Posterior cingulate gyrus (tissue), 11 donors: Measurements from ENCODE around the gene PDE7B.
"Not testable (repeated sequence)": the region's sequence is repeated elsewhere in the genome, so short reads cannot be mapped to it uniquely, and the experiment has no call there.

Experiments
- DNase-seq, 10 donors: peaks; one replicate each; pipeline versions ENCODE4 v3.0.0 to v3.0.0-alpha.2; 2020 to 2021; ENCODE audit warnings: mixed read lengths in 3 of 10
- intact Hi-C: fragments of 100-400 bp; cut with DNase I; formaldehyde crosslinking; loops from one replicate; pipeline ENCODE4 v1.15.1; 2023

The PDE7B gene

DNA sequence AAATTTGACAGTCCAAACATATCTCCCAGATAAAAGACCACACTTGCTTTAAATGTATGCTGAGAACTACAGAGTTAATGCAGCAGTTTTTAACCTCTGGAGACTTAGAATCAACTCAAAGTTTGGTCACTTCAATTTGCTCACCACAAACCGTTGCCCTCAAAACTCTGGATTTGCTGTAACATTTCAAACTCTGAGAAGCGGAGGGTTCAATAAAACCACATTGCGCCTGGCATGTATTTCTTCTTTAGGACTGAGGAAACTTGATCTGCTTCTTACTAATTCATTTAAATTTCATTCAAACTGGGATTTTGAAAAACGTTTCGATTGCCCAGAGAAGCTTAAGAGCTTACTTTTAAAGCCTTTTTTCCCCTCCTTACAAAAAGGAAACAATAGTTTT lies 282.8 kb downstream of the PDE7B start:
- DNase-seq = no peak

DNA sequence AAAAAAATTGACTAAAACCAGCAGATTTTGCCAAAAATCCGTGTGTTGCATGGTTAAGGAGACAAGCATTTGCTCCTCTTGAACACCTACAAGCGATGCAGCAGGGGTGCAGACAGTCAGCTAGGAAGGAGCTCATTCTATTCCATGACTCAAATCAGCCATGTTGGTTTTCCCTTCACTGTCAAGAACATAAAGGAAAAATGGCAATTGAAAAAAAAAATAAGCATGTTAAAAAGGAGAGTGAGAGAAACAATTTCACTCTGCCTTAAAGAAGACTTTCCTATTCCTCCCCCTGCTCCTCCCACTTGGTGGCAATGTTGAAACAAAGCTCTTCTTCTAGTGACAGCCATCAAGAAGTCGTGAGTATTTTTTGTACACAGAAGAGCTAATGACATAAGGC lies 283.2 kb downstream of the PDE7B start:
- intact Hi-C loops = no loop called here
- DNase-seq = no peak

More for the DNA sequence above, 282.8 kb downstream of the PDE7B start:
- intact Hi-C loops = no loop called here

DNA sequence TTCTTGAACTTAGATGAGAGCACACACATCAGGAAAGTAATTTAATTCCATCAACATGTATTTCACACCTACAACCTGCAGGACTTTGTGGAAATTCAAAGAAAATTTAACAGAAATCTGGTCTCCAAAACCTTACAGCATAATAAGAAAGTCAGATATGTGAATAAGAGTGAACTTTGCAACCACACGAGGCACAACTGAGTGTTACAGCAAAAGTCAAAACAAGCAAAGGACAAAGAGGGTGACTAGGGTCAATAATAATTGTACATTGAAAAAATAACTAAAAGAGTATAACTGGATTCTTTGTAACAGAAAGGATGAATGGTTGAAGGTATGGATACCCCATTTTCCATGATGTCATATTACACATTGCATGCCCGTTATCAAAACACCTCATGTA lies 284.8 kb downstream of the PDE7B start:
- intact Hi-C loops = no loop called here

GRCh38 chr6:136137008-136137692 lies 285.6 kb downstream of the PDE7B start:
- DNase-seq = no peak
- intact Hi-C loops = no loop called here

More for the DNA sequence above, 284.8 kb downstream of the PDE7B start:
- DNase-seq = no peak

GRCh38 chr6:136137739-136138402 lies 286.4 kb downstream of the PDE7B start:
- DNase-seq = no peak
- intact Hi-C loops = no loop called here

GRCh38 chr6:136139111-136139510 lies 287.6 kb downstream of the PDE7B start:
- DNase-seq, intact Hi-C loops: not testable (repeated sequence)

GRCh38 chr6:136144251-136145023 lies 292.9 kb downstream of the PDE7B start:
- intact Hi-C loops = no loop called here
- no peak for DNase-seq

DNA sequence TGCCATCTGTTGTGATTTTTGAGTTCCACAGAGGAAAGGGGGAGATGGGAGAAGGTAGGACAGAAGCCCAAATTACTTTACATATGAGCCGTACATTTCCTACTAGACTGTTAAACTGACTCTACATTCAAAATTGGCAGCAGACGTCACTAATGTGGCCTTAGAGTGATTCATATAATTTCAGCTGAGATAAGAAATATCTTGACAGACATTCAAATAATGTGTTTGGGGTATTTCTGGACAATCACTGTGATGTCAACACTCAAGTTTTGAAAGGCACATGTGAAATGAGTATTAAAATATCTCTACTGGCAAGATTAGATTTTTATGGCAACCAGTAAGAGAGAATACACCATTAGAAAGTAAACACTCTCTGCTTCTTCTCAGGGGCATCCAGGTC lies 294.6 kb downstream of the PDE7B start:
- intact Hi-C loops = no loop called here

DNA sequence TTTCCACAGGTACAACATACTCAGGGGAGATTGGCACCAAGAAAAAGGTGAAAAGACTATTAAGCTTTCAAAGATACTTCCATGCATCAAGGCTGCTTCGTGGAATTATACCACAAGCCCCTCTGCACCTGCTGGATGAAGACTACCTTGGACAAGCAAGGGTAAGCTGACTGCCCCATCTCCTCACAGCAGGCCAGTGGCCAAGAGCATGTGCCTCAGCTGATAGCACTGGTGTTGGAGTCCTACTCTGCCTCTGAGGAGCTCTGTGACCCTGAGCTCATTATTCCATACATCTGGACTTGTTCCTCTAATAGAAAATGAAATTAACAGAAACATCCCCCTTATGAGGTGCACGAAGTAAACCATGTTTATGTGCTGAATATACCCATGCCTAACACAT lies 295.8 kb downstream of the PDE7B start:
- DNase-seq = no peak
- intact Hi-C loops = no loop called here

More for the DNA sequence above, 294.6 kb downstream of the PDE7B start:
- no peak for DNase-seq

DNA sequence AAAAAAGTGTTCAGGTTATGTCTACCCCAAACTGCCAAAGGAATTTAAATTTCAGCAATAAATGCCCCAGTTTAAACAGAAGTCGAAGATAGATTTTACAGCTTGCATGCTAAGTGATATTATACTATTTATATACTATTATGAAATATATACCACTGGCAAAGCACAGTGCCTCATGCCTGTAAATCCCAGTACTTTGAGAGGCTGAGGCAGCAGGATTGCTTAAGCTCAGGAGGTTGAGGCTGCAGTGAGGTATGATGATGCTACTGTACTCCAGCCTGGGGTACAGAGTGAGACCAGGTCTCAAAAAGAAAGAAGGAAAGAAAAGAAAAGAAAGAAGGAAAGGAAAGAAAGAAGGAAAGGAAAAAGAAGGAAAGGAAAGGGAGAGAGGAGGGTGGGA lies 296.6 kb downstream of the PDE7B start:
- intact Hi-C loops = no loop called here
- no peak for DNase-seq

- intact Hi-C loops = no loop called here
- no peak for DNase-seq
Observed at GRCh38 chr6:136148523-136148922, 297.0 kb downstream of the PDE7B start.

DNA sequence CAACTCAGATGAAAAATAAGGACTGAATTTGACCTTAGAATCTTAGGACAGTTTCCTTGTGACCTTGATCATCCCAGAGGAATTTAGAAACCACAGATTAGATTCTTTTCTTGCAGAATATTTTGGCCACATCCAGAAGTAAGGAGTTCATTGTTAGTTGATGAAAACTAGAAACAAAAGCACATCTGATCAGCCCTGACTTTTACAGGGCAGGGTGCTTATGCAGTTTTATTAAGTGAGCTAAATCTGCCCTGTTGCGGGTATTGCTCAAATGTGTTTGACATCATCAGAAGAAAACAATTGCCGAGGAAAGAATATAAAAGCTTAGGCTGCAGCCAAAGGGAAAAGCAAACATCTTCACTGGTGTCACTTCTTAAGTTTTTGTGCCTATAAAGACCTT lies 297.8 kb downstream of the PDE7B start:
- intact Hi-C loops = no loop called here
- DNase-seq = no peak

GRCh38 chr6:136150961-136151360 lies 299.5 kb downstream of the PDE7B start:
- no peak for DNase-seq
- intact Hi-C loops = no loop called here

DNA sequence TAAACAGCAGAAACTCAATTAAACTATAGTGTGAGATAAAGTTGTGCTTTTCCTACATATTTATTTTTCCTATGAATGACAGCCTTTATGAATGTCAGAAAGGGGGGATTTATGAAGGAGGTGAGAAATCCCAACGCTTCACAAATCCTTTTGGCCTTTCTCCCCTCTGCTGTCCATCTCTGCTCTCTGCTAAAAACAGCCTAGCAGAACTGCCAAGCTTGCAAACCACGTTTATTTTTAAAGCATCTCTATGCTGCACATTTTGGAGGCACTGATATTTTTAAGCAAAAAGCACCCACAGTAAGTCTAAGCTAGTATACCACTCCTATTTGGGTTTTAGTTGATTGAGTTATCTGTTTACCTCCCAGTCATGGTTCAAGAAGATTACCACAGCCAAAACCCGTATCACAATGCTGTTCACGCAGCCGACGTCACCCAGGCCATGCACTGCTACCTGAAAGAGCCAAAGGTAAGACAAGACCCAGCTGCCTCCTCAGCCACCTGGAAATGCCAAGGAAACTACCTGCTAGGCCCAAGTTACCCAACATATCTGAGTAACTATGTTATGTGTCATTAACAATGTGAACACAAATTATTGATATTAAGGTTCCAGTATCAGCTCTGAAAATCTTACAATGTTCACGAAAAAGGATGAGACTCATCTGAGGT lies 302.3 kb downstream of the PDE7B start:
- DNase-seq = no peak
- intact Hi-C loops = no loop called here

DNA sequence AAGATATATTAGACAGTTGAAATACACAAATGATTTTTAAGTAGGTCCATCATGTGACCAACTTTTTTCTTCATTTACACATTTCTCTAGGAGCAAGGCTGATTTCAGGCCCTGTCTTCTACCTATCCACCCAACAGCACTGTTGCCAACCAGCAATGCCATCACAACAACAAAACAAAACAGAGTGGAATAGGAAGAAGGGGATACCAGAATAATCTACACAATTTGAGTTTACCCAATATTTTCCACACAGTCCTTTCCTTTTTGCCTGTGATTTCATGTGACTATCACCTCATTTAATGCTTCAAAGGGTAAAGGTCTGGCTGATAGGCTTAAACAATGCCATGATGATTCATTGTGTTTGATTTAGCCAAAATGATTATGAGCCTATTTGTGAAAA lies 303.7 kb downstream of the PDE7B start:
- no peak for DNase-seq
- intact Hi-C loops = no loop called here

GRCh38 chr6:136157743-136158142 lies 306.2 kb downstream of the PDE7B start:
- intact Hi-C loops = no loop called here
- no peak for DNase-seq

- intact Hi-C loops = no loop called here
- peak in 1 of 10 donors; percentile 69 for DNase-seq
Observed at GRCh38 chr6:136158387-136158821, 306.9 kb downstream of the PDE7B start.

DNA sequence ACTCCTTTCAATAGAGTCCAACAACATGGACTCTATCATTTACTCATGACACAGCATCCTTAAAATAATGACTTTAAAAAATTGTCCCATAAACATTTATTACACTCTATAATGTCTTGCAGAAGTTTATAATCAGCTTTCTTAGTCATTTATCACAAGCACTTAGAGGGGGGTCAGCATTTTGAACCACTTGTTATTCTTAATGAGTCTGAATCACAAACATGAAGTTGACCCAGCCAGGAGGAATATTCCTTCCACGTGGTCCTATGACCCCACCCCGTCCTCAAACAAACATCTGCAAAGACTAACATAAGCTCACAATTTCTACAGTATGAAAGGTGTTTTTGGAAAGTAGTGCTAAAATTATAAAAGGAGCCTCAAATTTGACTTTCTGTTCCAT lies 307.5 kb downstream of the PDE7B start:
- intact Hi-C loops = no loop called here
- no peak for DNase-seq

DNA sequence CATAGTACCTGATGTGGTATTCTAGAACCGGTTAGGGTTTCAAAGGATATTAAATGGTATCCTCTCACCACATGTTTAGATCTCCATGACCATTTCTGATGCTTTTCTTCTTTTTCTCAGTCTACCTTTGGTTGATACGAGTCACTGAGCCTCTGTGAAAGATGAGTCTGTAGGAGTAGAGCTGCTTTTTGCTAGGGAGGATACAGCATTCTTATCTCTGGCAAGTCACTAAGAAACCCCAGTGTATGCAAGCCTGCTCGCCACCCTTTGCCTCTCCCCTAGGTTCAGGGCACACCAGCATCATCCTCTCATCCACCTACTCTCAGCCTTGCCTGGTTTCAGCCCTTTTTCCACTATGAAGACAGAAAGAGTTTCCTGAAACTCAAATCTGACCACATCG lies 308.7 kb downstream of the PDE7B start:
- intact Hi-C loops = no loop called here
- no peak for DNase-seq

- no peak for DNase-seq
- intact Hi-C loops = no loop called here
Observed at GRCh38 chr6:136161950-136162349, 310.4 kb downstream of the PDE7B start.

- intact Hi-C loops = no loop called here
- no peak for DNase-seq
Observed at GRCh38 chr6:136163260-136163659, 311.8 kb downstream of the PDE7B start.
